NCI-H2081 treated with DMSO at 0.1 percent for 48 hours (cell line): ENCODE measurements around the gene SMYD3.
"Not testable (repeated sequence)": the region's sequence is repeated elsewhere in the genome, so short reads cannot be mapped to it uniquely, and the experiment has no call there.

Experiments used
- DNase-seq: peaks from one replicate; lab custom pipeline; 2025; lab: John Stamatoyannopoulos, UW

SMYD3 gene

GRCh38 chr1:245987997-245988392, 519.1 kb downstream of the SMYD3 start:
- no peak for DNase-seq

GRCh38 chr1:245987577-245987976, 519.5 kb downstream of the SMYD3 start:
- no peak for DNase-seq

GRCh38 chr1:245987219-245987545, 519.9 kb downstream of the SMYD3 start:
- no peak for DNase-seq

- DNase-seq = no peak
Observed at GRCh38 chr1:245986404-245987218, 520.5 kb downstream of the SMYD3 start.

GRCh38 chr1:245984390-245985155, 522.5 kb downstream of the SMYD3 start:
- no peak for DNase-seq

GRCh38 chr1:245983294-245983967, 523.6 kb downstream of the SMYD3 start:
- DNase-seq = no peak

- DNase-seq = no peak
Observed at GRCh38 chr1:245979589-245979988, 527.5 kb downstream of the SMYD3 start.

GRCh38 chr1:245978915-245979314, 528.2 kb downstream of the SMYD3 start:
- no peak for DNase-seq

- DNase-seq = no peak
Observed at GRCh38 chr1:245972476-245972875, 534.6 kb downstream of the SMYD3 start.

- no peak for DNase-seq
Observed at GRCh38 chr1:245971711-245972085, 535.4 kb downstream of the SMYD3 start.

- not testable (repeated sequence) for DNase-seq
Observed at GRCh38 chr1:245971076-245971710, 535.9 kb downstream of the SMYD3 start.

- DNase-seq = no peak
Observed at GRCh38 chr1:245969283-245969682, 537.8 kb downstream of the SMYD3 start.

- DNase-seq = no peak
Observed at GRCh38 chr1:245968775-245969174, 538.3 kb downstream of the SMYD3 start.

- DNase-seq = no peak
Observed at GRCh38 chr1:245965398-245965797, 541.7 kb downstream of the SMYD3 start.

- no peak for DNase-seq
Observed at GRCh38 chr1:245963649-245964048, 543.4 kb downstream of the SMYD3 start.

- no peak for DNase-seq
Observed at GRCh38 chr1:245962453-245962852, 544.6 kb downstream of the SMYD3 start.

- DNase-seq = no peak
Observed at GRCh38 chr1:245961137-245961540, 545.9 kb downstream of the SMYD3 start.

GRCh38 chr1:245960171-245960570, 546.9 kb downstream of the SMYD3 start:
- DNase-seq = no peak

GRCh38 chr1:245958016-245958415, 549.1 kb downstream of the SMYD3 start:
- DNase-seq = no peak

- no peak for DNase-seq
Observed at GRCh38 chr1:245957427-245957826, 549.7 kb downstream of the SMYD3 start.

GRCh38 chr1:245956225-245956624, 550.9 kb downstream of the SMYD3 start:
- no peak for DNase-seq

- no peak for DNase-seq
Observed at GRCh38 chr1:245953876-245954660, 553.0 kb downstream of the SMYD3 start.
